Measurements from ENCODE around the gene CTXN1.

CTXN1 gene

GRCh38 chr19:7907122-7907521 is 18.8 kb downstream of the CTXN1 start:
- TF ChIP-seq CTCF (conservative IDR thresholded peaks at IDR 0.05; ENCODE audit: low read depth, low read length): no peak
- DNase-seq (ENCODE audit: low read depth): no peak
- H3K4me3 ChIP-seq (ENCODE audit: low read depth, low read length): no peak overlapping the region

GRCh38 chr19:7905859-7906258 is 20.1 kb downstream of the CTXN1 start:
- DNase-seq (ENCODE audit: low read depth): no peak
- H3K4me3 ChIP-seq (ENCODE audit: low read depth, low read length): no peak overlapping the region
- TF ChIP-seq CTCF (conservative IDR thresholded peaks at IDR 0.05; ENCODE audit: low read depth, low read length): no peak

GRCh38 chr19:7905268-7905667 is 20.7 kb downstream of the CTXN1 start:
- DNase-seq (ENCODE audit: low read depth): no peak
- H3K4me3 ChIP-seq (ENCODE audit: low read depth, low read length): peak overlapping the region; percentile 11
- no peak for TF ChIP-seq CTCF (conservative IDR thresholded peaks at IDR 0.05; ENCODE audit: low read depth, low read length)

- peak overlapping the region; percentile 88 for H3K4me3 ChIP-seq (ENCODE audit: low read depth, low read length)
- TF ChIP-seq CTCF (conservative IDR thresholded peaks at IDR 0.05; ENCODE audit: low read depth, low read length): no peak
- DNase-seq (ENCODE audit: low read depth): no peak
Measured at GRCh38 chr19:7904074-7905020, 21.6 kb downstream of the CTXN1 start.

- peak; percentile 57 for TF ChIP-seq CTCF (conservative IDR thresholded peaks at IDR 0.05; ENCODE audit: low read depth, low read length)
- DNase-seq (ENCODE audit: low read depth): peak; percentile 99
- H3K4me3 ChIP-seq (ENCODE audit: low read depth, low read length): peak within 1 kb of the TSS; percentile 88
Measured at GRCh38 chr19:7903244-7904073, 22.5 kb downstream of the CTXN1 start, which contains the start of gene MAP2K7. TSS of gene MAP2K7 (plus strand) at chr19:7903877. CDS start at chr19:7903945, 68 bp downstream.

GRCh38 chr19:7902796-7903243 is 23.1 kb downstream of the CTXN1 start:
- TF ChIP-seq CTCF (conservative IDR thresholded peaks at IDR 0.05; ENCODE audit: low read depth, low read length): no peak
- DNase-seq (ENCODE audit: low read depth): no peak
- peak overlapping the region; percentile 81 for H3K4me3 ChIP-seq (ENCODE audit: low read depth, low read length)
